Common myeloid progenitor, CD34-positive (primary cell): Measurements from ENCODE around the gene WNT16. TPM values are rescaled to one million over a fixed set of nuclear protein-coding genes. Genes with fewer than 3 reads are reported as not detected.

Experiments
- CTCF ChIA-PET: fragments of 350-600 bp; sonication (Branson Sonifier 250); formaldehyde crosslinking; loops from one replicate; lab custom pipeline; 2021; ENCODE audit warnings: antibody characterized with exemption; lab: Charles Lee
- POLR2A ChIA-PET: fragments of 350-600 bp; sonication (Branson Sonifier 250); formaldehyde crosslinking; loops from one replicate; lab custom pipeline; 2021; ENCODE audit warnings: antibody characterized with exemption; lab: Charles Lee
- DNase-seq, 3 donors: peaks; one replicate each; pipeline versions ENCODE4 v3.0.0 to v3.0.0-alpha.2; 2013
- H3K27ac ChIP-seq, 2 experiments: 1 replicate in 1 of 2; 2 replicates in 1 of 2; pipeline ENCODE4 v1.7.0; 2013; ENCODE audit warnings: inconsistent platforms in 2 of 2, low read length in 2 of 2, mild to moderate bottlenecking in 2 of 2, low read depth in 1 of 2, moderate library complexity in 1 of 2; ENCODE audit not compliant: severe bottlenecking in 2 of 2, insufficient read depth in 1 of 2, poor library complexity in 1 of 2
- H3K27me3 ChIP-seq, 5 experiments: replicated peaks in 2 of 5; 1 replicate in 3 of 5; 2 replicates in 2 of 5; pipeline versions ENCODE4 v1.6.1 to v1.7.0; 2013; ENCODE audit warnings: low read length in 4 of 5, mild to moderate bottlenecking in 2 of 5, moderate library complexity in 2 of 5, inconsistent platforms in 1 of 5; ENCODE audit not compliant: insufficient read depth in 5 of 5, control insufficient read depth in 4 of 5
- H3K36me3 ChIP-seq, 4 experiments: 1 replicate in 2 of 4; 2 replicates in 2 of 4; pipeline versions ENCODE4 v1.6.1 to v1.7.0; 2013; ENCODE audit warnings: low read length in 3 of 4, control low read depth in 1 of 4, mild to moderate bottlenecking in 1 of 4; ENCODE audit not compliant: control insufficient read depth in 4 of 4, insufficient read depth in 4 of 4
- H3K4me1 ChIP-seq, 4 experiments: 1 replicate in 3 of 4; 2 replicates in 1 of 4; pipeline versions ENCODE4 v1.6.1 to v1.7.1; 2013; ENCODE audit warnings: low read length in 3 of 4, mild to moderate bottlenecking in 3 of 4, control low read depth in 1 of 4, inconsistent platforms in 1 of 4, moderate library complexity in 1 of 4; ENCODE audit not compliant: control insufficient read depth in 4 of 4, insufficient read depth in 4 of 4; ENCODE audit errors: control extremely low read depth in 1 of 4
- H3K4me3 ChIP-seq, 7 experiments: 1 replicate in 4 of 7; 2 replicates in 3 of 7; pipeline versions ENCODE4 v1.5.1 to v1.7.0; 2013; ENCODE audit warnings: mild to moderate bottlenecking in 7 of 7, low read length in 6 of 7, moderate library complexity in 6 of 7, inconsistent platforms in 2 of 7, low read depth in 2 of 7, control low read depth in 1 of 7; ENCODE audit not compliant: insufficient read depth in 4 of 7, control insufficient read depth in 1 of 7; ENCODE audit errors: extremely low read depth in 1 of 7
- H3K9me3 ChIP-seq, 5 experiments: 1 replicate in 4 of 5; 2 replicates in 1 of 5; pipeline versions ENCODE4 v1.6.1 to v1.7.1; 2013; ENCODE audit warnings: low read length in 4 of 5, mild to moderate bottlenecking in 2 of 5, inconsistent platforms in 1 of 5, low read depth in 1 of 5, moderate library complexity in 1 of 5; ENCODE audit not compliant: control insufficient read depth in 4 of 5, insufficient read depth in 2 of 5; ENCODE audit errors: control extremely low read depth in 1 of 5
- WGBS: methylation state at CpG from one replicate; pipeline ENCODE4 v1.1.5; 2013; ENCODE audit not compliant: insufficient coverage; 5-methylcytosine and 5-hydroxymethylcytosine counted together
- polyA plus RNA-seq: library from polyadenylated mRNA; unstranded; fragments of 120-200 nt; gene quantifications from one replicate; pipeline ENCODE4 v1.2.1, GENCODE V29; 2013

Gene WNT16
- 0.24 TPM for polyA plus RNA-seq

GRCh38 chr7:121328508-121329190 is at the start of gene WNT16:
Gene WNT16 (plus strand): TSS chr7:121329000. CDS start chr7:121329293, 293 bp downstream.
- no peak for DNase-seq
- H3K9me3 ChIP-seq: no peaks in the 10 kb centered on the region
- H3K4me3 ChIP-seq: peak within 1 kb of the TSS in 4 of 7 experiments; percentile 11 to 62 (median 18)
- CTCF ChIA-PET: no interaction called here
- WGBS: 28% methylated on average over 6 of the region's 27 CpGs
- H3K27me3 ChIP-seq: peaks cover 18 to 80% (median 36%) of the 10 kb centered on the region in 5 experiments
- POLR2A ChIA-PET: no interaction called here
- H3K36me3 ChIP-seq: no peaks in the 10 kb centered on the region
- H3K27ac ChIP-seq: no peak within 1 kb of the TSS
- H3K4me1 ChIP-seq: peaks cover 0 to 19% (median 12%) of the 10 kb centered on the region in 4 experiments

- DNase-seq: no peak
- Histone ChIP-seq H3K36me3 (peaks cover 0 to 8% (median 0%) of the 10 kb centered on the region in 4 experiments), H3K27me3 (no peaks in the 10 kb centered on the region), H3K9me3 (peaks cover 0 to 5% (median 2%) of the 10 kb centered on the region in 5 experiments), H3K4me1 (no peaks in the 10 kb centered on the region), H3K27ac (no peak overlapping the region), H3K4me3 (no peak overlapping the region)
- POLR2A ChIA-PET: no interaction called here
- CTCF ChIA-PET: no interaction called here
- 100% methylated on average over 1 of the region's 2 CpGs for WGBS
These were observed 49.7 kb upstream of the WNT16 start for GRCh38 chr7:121279060-121279620.

GRCh38 chr7:121279822-121280221 is 49.0 kb upstream of the WNT16 start:
- Histone ChIP-seq H3K4me1 (no peaks in the 10 kb centered on the region), H3K27ac (no peak overlapping the region), H3K4me3 (no peak overlapping the region), H3K9me3 (peaks cover 0 to 10% (median 2%) of the 10 kb centered on the region in 5 experiments), H3K36me3 (peaks cover 0 to 11% (median 0%) of the 10 kb centered on the region in 4 experiments), H3K27me3 (no peaks in the 10 kb centered on the region)
- POLR2A ChIA-PET: no interaction called here
- CTCF ChIA-PET: no interaction called here
- 100% methylated on average over 2 of the region's 4 CpGs for WGBS
- no peak for DNase-seq

- no CpG with 5 or more reads among the region's 1 CpG for WGBS
- no peaks in the 10 kb centered on the region for H3K27me3 ChIP-seq
- ChIA-PET POLR2A (no interaction called here), CTCF (no interaction called here)
- no peak overlapping the region for H3K27ac ChIP-seq
- peaks cover 0 to 14% (median 2%) of the 10 kb centered on the region in 5 experiments for H3K9me3 ChIP-seq
- DNase-seq: no peak
- H3K4me1 ChIP-seq: no peaks in the 10 kb centered on the region
- H3K36me3 ChIP-seq: peaks cover 0 to 11% (median 0%) of the 10 kb centered on the region in 4 experiments
- no peak overlapping the region for H3K4me3 ChIP-seq
These were observed 48.1 kb upstream of the WNT16 start for GRCh38 chr7:121280656-121281055.

DNA sequence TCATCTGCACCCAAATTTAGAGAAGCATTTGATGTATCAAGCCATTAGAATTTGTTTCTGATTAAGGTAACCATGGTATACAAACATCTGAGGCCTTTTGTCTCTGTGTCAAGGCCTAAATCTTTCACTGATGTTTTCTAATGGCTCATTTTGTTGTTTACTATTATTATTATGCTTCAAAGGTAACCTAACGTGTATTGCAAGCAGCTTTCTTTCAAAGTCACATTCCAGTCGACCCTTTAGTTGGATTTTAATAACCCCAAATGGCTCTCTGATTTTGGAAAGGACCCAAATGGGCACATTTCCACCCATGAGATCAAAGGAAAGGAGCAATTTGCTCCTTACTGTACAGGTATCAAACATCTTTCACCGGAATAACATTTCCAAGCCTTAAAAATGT is 46.7 kb upstream of the WNT16 start:
- ChIA-PET POLR2A (interaction anchor here (0.6 kb wide), 1 partner anchor 79 kb away, joined by 3 read pairs; no protein-coding TSS in a partner anchor), CTCF (no interaction called here)
- 81% methylated on average over 2 of the region's 3 CpGs for WGBS
- H3K36me3 ChIP-seq: peaks cover 0 to 18% (median 0%) of the 10 kb centered on the region in 4 experiments
- no peak overlapping the region for H3K27ac ChIP-seq
- no peak for DNase-seq
- peaks cover 0 to 16% (median 4%) of the 10 kb centered on the region in 5 experiments for H3K9me3 ChIP-seq
- no peak overlapping the region for H3K4me3 ChIP-seq
- no peaks in the 10 kb centered on the region for H3K27me3 ChIP-seq
- H3K4me1 ChIP-seq: peaks cover 0 to 3% (median 0%) of the 10 kb centered on the region in 4 experiments

DNA sequence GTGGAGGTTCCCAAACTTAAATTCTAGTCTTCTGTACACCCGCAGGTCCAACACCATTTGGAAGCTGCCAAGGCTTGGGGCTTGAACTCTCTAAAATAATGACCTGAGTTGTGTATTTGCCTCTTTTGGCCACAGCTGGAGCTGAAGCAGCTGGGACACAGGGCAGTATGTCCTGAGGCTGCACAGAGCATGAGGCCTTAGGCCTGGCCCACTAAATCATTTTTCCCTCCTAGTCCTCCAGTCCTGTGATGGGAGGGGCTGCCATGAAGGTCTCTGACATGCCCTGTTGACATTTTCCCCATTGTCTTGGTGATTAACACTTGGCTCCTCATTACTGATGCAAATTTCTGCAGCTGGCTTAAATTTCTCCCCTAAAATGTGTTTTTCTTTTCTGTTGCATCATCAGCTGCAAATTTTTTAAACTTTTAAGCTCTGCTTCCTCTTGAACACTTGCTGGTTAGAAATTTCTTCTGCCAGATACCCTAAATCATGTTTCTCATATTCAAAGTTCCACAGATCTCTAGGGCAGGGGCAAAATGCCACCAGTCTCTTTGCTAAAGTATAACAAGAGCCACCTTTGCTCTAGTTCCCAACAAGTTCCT is 43.6 kb upstream of the WNT16 start:
- H3K4me1 ChIP-seq: peaks cover 0 to 3% (median 0%) of the 10 kb centered on the region in 4 experiments
- H3K9me3 ChIP-seq: peaks cover 0 to 19% (median 4%) of the 10 kb centered on the region in 5 experiments
- H3K27me3 ChIP-seq: no peaks in the 10 kb centered on the region
- ChIA-PET CTCF (no interaction called here), POLR2A (no interaction called here)
- WGBS: no CpG with 5 or more reads among the region's 1 CpG
- no peak overlapping the region for H3K4me3 ChIP-seq
- H3K36me3 ChIP-seq: peaks cover 0 to 19% (median 0%) of the 10 kb centered on the region in 4 experiments
- H3K27ac ChIP-seq: no peak overlapping the region
- no peak for DNase-seq

DNA sequence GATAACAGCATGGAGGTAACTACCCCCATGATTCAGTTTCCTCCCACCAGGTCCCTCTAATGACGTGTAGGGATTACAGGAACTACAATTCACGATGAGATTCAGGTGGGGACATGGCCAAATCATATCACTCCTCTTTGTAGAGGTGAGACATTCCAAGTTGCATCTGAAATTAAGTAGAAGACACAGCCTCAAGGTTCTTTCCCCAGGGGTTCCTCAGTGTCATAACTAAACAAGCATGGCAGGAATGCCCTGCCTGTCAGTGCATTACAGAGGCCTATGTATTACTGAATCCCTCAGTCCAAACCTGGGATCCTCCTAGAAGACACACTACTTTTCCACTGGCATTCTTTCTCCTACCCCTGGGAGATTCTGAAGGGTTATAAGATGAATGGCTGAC is 42.6 kb upstream of the WNT16 start:
- ChIA-PET POLR2A (no interaction called here), CTCF (no interaction called here)
- DNase-seq: no peak
- H3K4me3 ChIP-seq: no peak overlapping the region
- H3K4me1 ChIP-seq: peaks cover 0 to 3% (median 0%) of the 10 kb centered on the region in 4 experiments
- H3K27me3 ChIP-seq: no peaks in the 10 kb centered on the region
- no peak overlapping the region for H3K27ac ChIP-seq
- 100% methylated on average over 1 of the region's 2 CpGs for WGBS
- peaks cover 0 to 19% (median 4%) of the 10 kb centered on the region in 5 experiments for H3K9me3 ChIP-seq
- peaks cover 0 to 19% (median 0%) of the 10 kb centered on the region in 4 experiments for H3K36me3 ChIP-seq
